Lower leg skin (tissue), 3 donors: ENCODE data around the gene KRT80.

ENCODE experiments used
- POLR2A ChIP-seq, 2 donors: fragments of 450-650 bp; IDR thresholded peaks; one replicate each; pipeline ENCODE4 v1.6.1; 2016 to 2017; ENCODE audit warnings: antibody characterized with exemption in 2 of 2, mild to moderate bottlenecking in 1 of 2, moderate library complexity in 1 of 2
- TF ChIP-seq, protein P1 (sequence below), 3 donors: fragments of 450-650 bp; IDR thresholded peaks; one replicate each; pipeline ENCODE4 v1.5.1; 2016; ENCODE audit warnings: antibody characterized with exemption in 3 of 3, mild to moderate bottlenecking in 3 of 3, moderate library complexity in 2 of 3

DNA sequence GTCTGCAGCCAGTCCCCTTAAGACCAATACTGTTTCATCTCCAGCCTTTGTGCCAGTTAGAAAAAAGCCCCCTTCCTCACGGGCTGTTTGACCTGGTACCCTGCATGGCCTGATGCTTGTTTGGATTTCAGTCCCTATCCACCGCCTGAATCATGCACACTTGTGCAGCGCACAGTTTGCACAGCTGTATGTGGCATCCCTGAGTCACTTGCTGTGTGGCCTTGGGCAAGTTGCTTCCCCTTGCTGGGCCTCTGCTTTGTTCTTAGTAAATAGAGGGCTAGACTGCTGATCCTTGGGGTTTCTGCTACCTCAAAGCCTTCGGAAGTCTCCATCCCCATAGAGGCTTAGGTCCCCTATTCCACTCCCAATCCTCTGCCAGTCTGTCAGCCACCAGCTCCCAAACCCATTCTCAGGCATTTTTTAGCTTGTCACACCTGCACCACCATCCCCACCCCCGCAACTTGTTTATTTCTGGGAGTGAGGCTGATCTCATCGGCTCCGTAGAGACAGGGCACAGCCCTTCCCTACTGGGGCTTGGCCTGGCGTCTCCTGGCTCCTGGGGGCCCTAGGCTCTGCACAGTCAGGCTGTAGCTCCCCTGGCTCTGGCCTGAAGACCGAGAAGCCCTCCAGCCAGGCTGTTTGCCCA, 8.8 kb downstream of the KRT80 start:
- TF ChIP-seq, protein P1, sequence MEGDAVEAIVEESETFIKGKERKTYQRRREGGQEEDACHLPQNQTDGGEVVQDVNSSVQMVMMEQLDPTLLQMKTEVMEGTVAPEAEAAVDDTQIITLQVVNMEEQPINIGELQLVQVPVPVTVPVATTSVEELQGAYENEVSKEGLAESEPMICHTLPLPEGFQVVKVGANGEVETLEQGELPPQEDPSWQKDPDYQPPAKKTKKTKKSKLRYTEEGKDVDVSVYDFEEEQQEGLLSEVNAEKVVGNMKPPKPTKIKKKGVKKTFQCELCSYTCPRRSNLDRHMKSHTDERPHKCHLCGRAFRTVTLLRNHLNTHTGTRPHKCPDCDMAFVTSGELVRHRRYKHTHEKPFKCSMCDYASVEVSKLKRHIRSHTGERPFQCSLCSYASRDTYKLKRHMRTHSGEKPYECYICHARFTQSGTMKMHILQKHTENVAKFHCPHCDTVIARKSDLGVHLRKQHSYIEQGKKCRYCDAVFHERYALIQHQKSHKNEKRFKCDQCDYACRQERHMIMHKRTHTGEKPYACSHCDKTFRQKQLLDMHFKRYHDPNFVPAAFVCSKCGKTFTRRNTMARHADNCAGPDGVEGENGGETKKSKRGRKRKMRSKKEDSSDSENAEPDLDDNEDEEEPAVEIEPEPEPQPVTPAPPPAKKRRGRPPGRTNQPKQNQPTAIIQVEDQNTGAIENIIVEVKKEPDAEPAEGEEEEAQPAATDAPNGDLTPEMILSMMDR (IDR thresholded peaks at IDR 0.05) = no peak
- TF ChIP-seq POLR2A (IDR thresholded peaks at IDR 0.05) = no peak
